8988T (cell line): Measurements from ENCODE around the gene MDGA2.

Source experiments
- DNase-seq: peaks from one replicate; pipeline ENCODE4 v3.0.0; 2011

Gene MDGA2

GRCh38 chr14:47606566-47606965, 68.8 kb downstream of the MDGA2 start:
- no peak for DNase-seq

- no peak for DNase-seq
Measured at GRCh38 chr14:47596860-47597259, 78.5 kb downstream of the MDGA2 start.

GRCh38 chr14:47596232-47596631, 79.2 kb downstream of the MDGA2 start:
- no peak for DNase-seq

- no peak for DNase-seq
Measured at GRCh38 chr14:47595552-47595951, 79.9 kb downstream of the MDGA2 start.

GRCh38 chr14:47590767-47591495, 84.5 kb downstream of the MDGA2 start:
- DNase-seq = no peak

GRCh38 chr14:47585447-47585846, 90.0 kb downstream of the MDGA2 start:
- DNase-seq = no peak

- no peak for DNase-seq
Measured at GRCh38 chr14:47567273-47567672, 108.1 kb downstream of the MDGA2 start.

GRCh38 chr14:47557894-47558293, 117.5 kb downstream of the MDGA2 start:
- DNase-seq = no peak

GRCh38 chr14:47555333-47555732, 120.1 kb downstream of the MDGA2 start:
- DNase-seq = no peak

- DNase-seq = no peak
Measured at GRCh38 chr14:47549886-47550285, 125.5 kb downstream of the MDGA2 start.

GRCh38 chr14:47543459-47543858, 131.9 kb downstream of the MDGA2 start:
- DNase-seq = no peak

- DNase-seq = no peak
Measured at GRCh38 chr14:47541662-47542061, 133.7 kb downstream of the MDGA2 start.

- DNase-seq = no peak
Measured at GRCh38 chr14:47539031-47539461, 136.4 kb downstream of the MDGA2 start.

- DNase-seq = no peak
Measured at GRCh38 chr14:47536341-47536740, 139.1 kb downstream of the MDGA2 start.

GRCh38 chr14:47526591-47527244, 148.7 kb downstream of the MDGA2 start:
- no peak for DNase-seq

GRCh38 chr14:47524524-47524923, 150.9 kb downstream of the MDGA2 start:
- DNase-seq = no peak

- no peak for DNase-seq
Measured at GRCh38 chr14:47520382-47520781, 155.0 kb downstream of the MDGA2 start.

GRCh38 chr14:47511829-47512228, 163.6 kb downstream of the MDGA2 start:
- no peak for DNase-seq

GRCh38 chr14:47509957-47510356, 165.4 kb downstream of the MDGA2 start:
- DNase-seq = no peak

- DNase-seq = no peak
Measured at GRCh38 chr14:47507861-47508260, 167.5 kb downstream of the MDGA2 start.

- DNase-seq = no peak
Measured at GRCh38 chr14:47500369-47500768, 175.0 kb downstream of the MDGA2 start.

GRCh38 chr14:47490766-47491165, 184.6 kb downstream of the MDGA2 start:
- DNase-seq = no peak

- DNase-seq = no peak
Measured at GRCh38 chr14:47490353-47490752, 185.1 kb downstream of the MDGA2 start.

GRCh38 chr14:47485421-47485820, 190.0 kb downstream of the MDGA2 start:
- DNase-seq = no peak

- DNase-seq = no peak
Measured at GRCh38 chr14:47483449-47483848, 192.0 kb downstream of the MDGA2 start.
